Fibroblast of lung (primary cell): ENCODE data around the gene MITF. TPM values are rescaled to one million over a fixed set of nuclear protein-coding genes. Genes with fewer than 3 reads are reported as not detected.

Source experiments
- DNase-seq, 2 donors: peaks; one replicate each; pipeline versions ENCODE4 v3.0.0 to v3.0.0-alpha.2; 2010; ENCODE audit warnings: low read depth in 2 of 2
- H2AFZ ChIP-seq: 2 replicates; pipeline ENCODE4 v1.5.1; 2012; ENCODE audit warnings: low read length, control low read depth, inconsistent platforms
- H3K27ac ChIP-seq: 2 replicates; pipeline ENCODE4 v1.5.1; 2011; ENCODE audit warnings: low read length, control low read depth; ENCODE audit not compliant: insufficient read depth
- H3K27me3 ChIP-seq: 2 replicates; pipeline ENCODE4 v1.5.1; 2011; ENCODE audit warnings: mild to moderate bottlenecking, low read length; ENCODE audit not compliant: control insufficient read depth, insufficient read depth
- H3K36me3 ChIP-seq: 2 replicates; pipeline ENCODE4 v1.5.1; 2011; ENCODE audit warnings: low read length; ENCODE audit not compliant: control insufficient read depth, insufficient read depth
- H3K4me1 ChIP-seq: 2 replicates; pipeline ENCODE4 v1.5.1; 2011; ENCODE audit warnings: low read length; ENCODE audit not compliant: control insufficient read depth, insufficient read depth; ENCODE audit errors: extremely low read depth
- H3K4me2 ChIP-seq: 2 replicates; pipeline ENCODE4 v1.5.1; 2011; ENCODE audit warnings: low read length, control low read depth; ENCODE audit not compliant: insufficient read depth; ENCODE audit errors: extremely low read depth
- H3K4me3 ChIP-seq, 4 experiments: fragments of 200-600 bp in 1 of 4; sonication (generic) in 1 of 4; replicated peaks in 1 of 4; 2 replicates each; pipeline ENCODE4 v1.5.1; 2011 to 2016; ENCODE audit warnings: low read length in 4 of 4, low read depth in 3 of 4, mild to moderate bottlenecking in 3 of 4, control low read depth in 2 of 4, inconsistent platforms in 1 of 4, mixed read lengths in 1 of 4; ENCODE audit not compliant: insufficient read depth in 1 of 4; ENCODE audit errors: control extremely low read depth in 1 of 4
- H3K79me2 ChIP-seq: 2 replicates; pipeline ENCODE4 v1.5.1; 2012; ENCODE audit warnings: mild to moderate bottlenecking, low read length, inconsistent platforms; ENCODE audit not compliant: control insufficient read depth, insufficient read depth
- H3K9ac ChIP-seq: 2 replicates; pipeline ENCODE4 v1.5.1; 2011; ENCODE audit warnings: mild to moderate bottlenecking, low read length, control low read depth; ENCODE audit not compliant: insufficient read depth
- H3K9me3 ChIP-seq: 2 replicates; pipeline ENCODE4 v1.5.1; 2012; ENCODE audit warnings: low read depth, low read length; ENCODE audit not compliant: control insufficient read depth, insufficient read depth
- H4K20me1 ChIP-seq: 2 replicates; pipeline ENCODE4 v1.5.1; 2011; ENCODE audit warnings: low read length; ENCODE audit not compliant: control insufficient read depth, insufficient read depth; ENCODE audit errors: extremely low read depth
- CTCF ChIP-seq, 2 donors: IDR thresholded peaks in 1 of 2; conservative IDR thresholded peaks in 1 of 2; 1 replicate in 1 of 2; 2 replicates in 1 of 2; pipeline ENCODE4 v1.5.1; 2011 to 2012; ENCODE audit warnings: low read length in 2 of 2, control low read depth in 1 of 2, inconsistent platforms in 1 of 2, low read depth in 1 of 2, mild to moderate bottlenecking in 1 of 2
- EZH2 ChIP-seq: IDR thresholded peaks from 2 replicates; pipeline ENCODE4 v1.5.1; 2012; ENCODE audit warnings: low read length, control low read depth, mild to moderate bottlenecking; ENCODE audit errors: missing control alignments
- polyA plus RNA-seq, 2 donors: library from polyadenylated mRNA; depleted of rRNA in 1 of 2; stranded (reverse) in 1 of 2; unstranded in 1 of 2; fragments of >200 nt; gene quantifications; 2 replicates each; pipeline ENCODE4 v1.2.1, GENCODE V29; 2011 to 2012; ENCODE audit warnings: missing spikeins in 1 of 2
- total RNA-seq: library from RNA; depleted of rRNA; stranded (reverse); fragments of >200 nt; gene quantifications from 2 replicates; pipeline ENCODE4 v1.2.1, GENCODE V29; 2014

The MITF gene
- total and polyA plus RNA-seq, 2 donors (not counting 1 experiment from before 2014, with no cell fraction given), result 31.6 to 34.3 TPM

DNA sequence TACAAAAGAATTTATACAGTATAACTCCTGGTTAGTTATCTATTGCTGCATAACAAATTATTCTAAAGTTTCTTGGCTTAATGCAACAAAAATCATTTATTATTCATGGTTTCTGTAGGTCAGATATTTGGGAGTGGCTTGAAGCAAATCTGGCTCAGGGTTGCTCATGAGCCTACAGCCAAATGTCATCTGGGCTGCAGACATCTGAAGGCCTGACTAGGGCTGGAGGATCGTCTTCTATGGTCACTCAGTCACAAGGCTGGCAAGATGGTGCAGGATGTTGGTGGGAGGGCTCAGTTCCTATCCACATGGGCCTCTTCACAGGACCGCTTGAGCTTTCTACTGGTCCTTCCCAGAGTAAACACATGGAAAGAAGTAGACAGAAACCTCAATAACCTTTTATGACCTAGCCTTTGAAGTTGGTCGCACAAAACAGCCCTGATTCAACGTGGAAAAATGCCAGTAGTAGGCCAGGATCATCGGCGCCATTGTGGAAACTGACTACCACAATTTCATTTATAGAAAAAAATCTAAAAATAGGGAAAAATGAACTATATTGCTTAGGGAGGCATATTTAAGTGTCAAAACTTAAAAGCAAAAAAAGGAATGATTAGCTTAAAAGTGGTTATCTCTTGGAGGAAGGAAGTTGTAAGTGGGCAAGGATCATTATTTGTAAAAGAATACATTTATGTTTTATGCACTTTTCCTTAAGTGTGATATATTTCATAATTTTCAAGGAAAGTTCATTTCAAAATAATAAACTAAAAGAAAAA lies 9.9 kb upstream of the MITF start:
- peaks cover 2% of the 10 kb centered on the region for H3K27me3 ChIP-seq
- H3K4me1 ChIP-seq, result no peaks in the 10 kb centered on the region
- DNase-seq, result no peak
- no peak overlapping the region for H2AFZ ChIP-seq
- H3K27ac ChIP-seq, result no peak overlapping the region
- H3K9me3 ChIP-seq, result no peaks in the 10 kb centered on the region
- no peak overlapping the region for H3K4me3 ChIP-seq
- no peak overlapping the region for H3K4me2 ChIP-seq
- no peaks in the 10 kb centered on the region for H3K79me2 ChIP-seq
- no peak overlapping the region for H3K9ac ChIP-seq
- no peaks in the 10 kb centered on the region for H3K36me3 ChIP-seq
- no peaks in the 10 kb centered on the region for H4K20me1 ChIP-seq
- TF ChIP-seq EZH2 (no peak), CTCF (conservative IDR thresholded peaks at IDR 0.05 in 1 of 2, IDR thresholded peaks at IDR 0.05 in 1 of 2; ENCODE audit: low read depth in 1 of 2, low read length in 2 of 2) (no peak)

GRCh38 chr3:69731080-69731479 lies 8.2 kb upstream of the MITF start:
- Histone ChIP-seq H3K4me2 (no peak overlapping the region), H3K27me3 (peaks cover 2% of the 10 kb centered on the region), H4K20me1 (no peaks in the 10 kb centered on the region), H3K9ac (no peak overlapping the region), H3K79me2 (no peaks in the 10 kb centered on the region), H3K36me3 (no peaks in the 10 kb centered on the region), H2AFZ (no peak overlapping the region), H3K4me3 (no peak overlapping the region), H3K9me3 (no peaks in the 10 kb centered on the region), H3K27ac (no peak overlapping the region), H3K4me1 (no peaks in the 10 kb centered on the region)
- DNase-seq, result no peak
- TF ChIP-seq CTCF (conservative IDR thresholded peaks at IDR 0.05 in 1 of 2, IDR thresholded peaks at IDR 0.05 in 1 of 2; ENCODE audit: low read depth in 1 of 2, low read length in 2 of 2), result no peak
- no peak for TF ChIP-seq EZH2

- Histone ChIP-seq H3K79me2 (peaks cover 2% of the 10 kb centered on the region), H3K36me3 (no peaks in the 10 kb centered on the region), H2AFZ (no peak overlapping the region), H3K4me3 (no peak overlapping the region), H3K9ac (no peak overlapping the region), H4K20me1 (no peaks in the 10 kb centered on the region), H3K4me1 (peaks cover 4% of the 10 kb centered on the region), H3K9me3 (no peaks in the 10 kb centered on the region), H3K27me3 (peaks cover 2% of the 10 kb centered on the region), H3K27ac (no peak overlapping the region), H3K4me2 (no peak overlapping the region)
- DNase-seq, result no peak
- TF ChIP-seq CTCF (conservative IDR thresholded peaks at IDR 0.05 in 1 of 2, IDR thresholded peaks at IDR 0.05 in 1 of 2; ENCODE audit: low read depth in 1 of 2, low read length in 2 of 2) (no peak), EZH2 (no peak)
These were observed 3.4 kb upstream of the MITF start for GRCh38 chr3:69735893-69736292.
